ENCODE results near the gene ADGRG3.

ADGRG3 gene

GRCh38 chr16:57622361-57623250 is 45.5 kb upstream of the ADGRG3 start:
- H3K4me3 ChIP-seq (ENCODE audit: control insufficient read depth, low read depth, low read length) = no peak overlapping the region
- DNase-seq (ENCODE audit: low read depth) = no peak

GRCh38 chr16:57623251-57624043 is 44.7 kb upstream of the ADGRG3 start:
- no peak for DNase-seq (ENCODE audit: low read depth)
- H3K4me3 ChIP-seq (ENCODE audit: control insufficient read depth, low read depth, low read length) = no peak overlapping the region
- no peak for TF ChIP-seq CTCF (IDR thresholded peaks at IDR 0.05; ENCODE audit: control insufficient read depth, insufficient read depth, low read depth, low read length, missing control alignments)

More at GRCh38 chr16:57622361-57623250, 45.5 kb upstream of the ADGRG3 start:
- no peak for TF ChIP-seq CTCF (IDR thresholded peaks at IDR 0.05; ENCODE audit: control insufficient read depth, insufficient read depth, low read depth, low read length, missing control alignments)

- TF ChIP-seq CTCF (IDR thresholded peaks at IDR 0.05; ENCODE audit: control insufficient read depth, insufficient read depth, low read depth, low read length, missing control alignments) = no peak
- H3K4me3 ChIP-seq (ENCODE audit: control insufficient read depth, low read depth, low read length) = no peak overlapping the region
- no peak for DNase-seq (ENCODE audit: low read depth)
Observed at GRCh38 chr16:57624044-57624688, 43.9 kb upstream of the ADGRG3 start.

- no peak overlapping the region for H3K4me3 ChIP-seq (ENCODE audit: control insufficient read depth, low read depth, low read length)
- DNase-seq (ENCODE audit: low read depth) = no peak
- no peak for TF ChIP-seq CTCF (IDR thresholded peaks at IDR 0.05; ENCODE audit: control insufficient read depth, insufficient read depth, low read depth, low read length, missing control alignments)
Observed at GRCh38 chr16:57624806-57625500, 43.2 kb upstream of the ADGRG3 start.

- no peak for DNase-seq (ENCODE audit: low read depth)
- TF ChIP-seq CTCF (IDR thresholded peaks at IDR 0.05; ENCODE audit: control insufficient read depth, insufficient read depth, low read depth, low read length, missing control alignments) = no peak
- H3K4me3 ChIP-seq (ENCODE audit: control insufficient read depth, low read depth, low read length) = no peak overlapping the region
Observed at GRCh38 chr16:57626420-57627170, 41.5 kb upstream of the ADGRG3 start.
